ENCODE measurements around the gene LAMC1.

DNA sequence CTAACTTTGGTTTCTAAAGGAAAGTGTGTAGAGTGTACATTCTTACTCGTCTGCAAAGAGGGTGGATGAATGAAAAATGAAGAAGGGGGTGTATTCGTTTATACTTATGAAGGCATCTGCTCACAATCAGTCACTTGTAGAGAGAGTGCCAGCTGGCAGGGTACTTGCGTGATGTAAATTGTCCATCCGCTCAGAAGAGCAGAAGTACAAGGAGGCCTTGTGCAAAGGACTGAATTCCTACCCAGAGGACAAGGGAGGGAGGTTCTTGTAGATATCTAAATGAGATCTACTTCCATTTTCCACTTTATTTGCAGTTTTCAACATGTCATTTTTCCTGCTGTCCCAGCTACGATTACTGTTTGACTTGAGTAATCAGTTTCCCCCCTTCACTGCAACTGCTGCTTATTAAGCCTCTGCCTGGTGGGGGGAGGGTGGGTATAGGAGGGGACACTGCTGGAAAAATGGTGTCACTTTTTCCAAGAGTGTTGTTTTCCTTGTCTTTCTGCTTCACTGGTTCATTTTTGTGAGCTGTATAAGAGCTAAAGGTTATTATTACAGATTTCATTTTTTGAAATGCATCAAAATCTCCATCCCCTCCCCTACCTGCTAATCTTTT is 67.3 kb downstream of the LAMC1 start:
- no peak for TF ChIP-seq POLR2A (IDR thresholded peaks at IDR 0.05)
- TF ChIP-seq, protein P1, sequence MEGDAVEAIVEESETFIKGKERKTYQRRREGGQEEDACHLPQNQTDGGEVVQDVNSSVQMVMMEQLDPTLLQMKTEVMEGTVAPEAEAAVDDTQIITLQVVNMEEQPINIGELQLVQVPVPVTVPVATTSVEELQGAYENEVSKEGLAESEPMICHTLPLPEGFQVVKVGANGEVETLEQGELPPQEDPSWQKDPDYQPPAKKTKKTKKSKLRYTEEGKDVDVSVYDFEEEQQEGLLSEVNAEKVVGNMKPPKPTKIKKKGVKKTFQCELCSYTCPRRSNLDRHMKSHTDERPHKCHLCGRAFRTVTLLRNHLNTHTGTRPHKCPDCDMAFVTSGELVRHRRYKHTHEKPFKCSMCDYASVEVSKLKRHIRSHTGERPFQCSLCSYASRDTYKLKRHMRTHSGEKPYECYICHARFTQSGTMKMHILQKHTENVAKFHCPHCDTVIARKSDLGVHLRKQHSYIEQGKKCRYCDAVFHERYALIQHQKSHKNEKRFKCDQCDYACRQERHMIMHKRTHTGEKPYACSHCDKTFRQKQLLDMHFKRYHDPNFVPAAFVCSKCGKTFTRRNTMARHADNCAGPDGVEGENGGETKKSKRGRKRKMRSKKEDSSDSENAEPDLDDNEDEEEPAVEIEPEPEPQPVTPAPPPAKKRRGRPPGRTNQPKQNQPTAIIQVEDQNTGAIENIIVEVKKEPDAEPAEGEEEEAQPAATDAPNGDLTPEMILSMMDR (IDR thresholded peaks at IDR 0.05) = no peak
